HEK293T (cell line): ENCODE results near the gene TCFL5.

Experiments
- CTCF ChIA-PET: fragments of 350-600 bp; formaldehyde crosslinking; extraction: SDS; loops from one replicate; lab custom pipeline; 2021; ENCODE audit warnings: antibody characterized with exemption, inconsistent platforms; lab: Yijun Ruan, JAX
- POLR2A ChIA-PET: fragments of 350-600 bp; formaldehyde crosslinking; extraction: SDS; loops from one replicate; lab custom pipeline; 2020; ENCODE audit warnings: antibody characterized with exemption, inconsistent platforms; lab: Yijun Ruan, JAX
- DNase-seq: peaks from one replicate; pipeline ENCODE4 v3.0.0; 2012; ENCODE audit warnings: mixed read lengths; ENCODE audit errors: extremely low spot score
- ARNT ChIP-seq: fragments of 450-650 bp; IDR thresholded peaks from 2 replicates; pipeline ENCODE4 v1.6.1; 2017; ENCODE audit warnings: mild to moderate bottlenecking
- BHLHE40 ChIP-seq: fragments of 450-650 bp; IDR thresholded peaks from 2 replicates; pipeline ENCODE4 v1.6.1; 2016; ENCODE audit warnings: mild to moderate bottlenecking, moderate library complexity, borderline replicate concordance
- CTBP1 ChIP-seq: fragments of 450-650 bp; IDR thresholded peaks from 2 replicates; pipeline ENCODE4 v1.6.1; 2016; ENCODE audit warnings: borderline replicate concordance
- ELF4 ChIP-seq: fragments of 450-650 bp; IDR thresholded peaks from 2 replicates; pipeline ENCODE4 v1.6.1; 2017; ENCODE audit warnings: antibody characterized with exemption
- FOXA1 ChIP-seq: fragments of 450-650 bp; IDR thresholded peaks from 2 replicates; pipeline ENCODE4 v1.6.1; 2016; ENCODE audit warnings: mild to moderate bottlenecking
- FOXK2 ChIP-seq: fragments of 450-650 bp; IDR thresholded peaks from 2 replicates; pipeline ENCODE4 v1.6.1; 2016; ENCODE audit warnings: mild to moderate bottlenecking
- FOXM1 ChIP-seq: fragments of 450-650 bp; IDR thresholded peaks from 2 replicates; pipeline ENCODE4 v1.6.1; 2017; ENCODE audit warnings: mild to moderate bottlenecking, borderline replicate concordance
- HDGF ChIP-seq: fragments of 450-650 bp; IDR thresholded peaks from 2 replicates; pipeline ENCODE4 v1.6.1; 2017; ENCODE audit warnings: antibody characterized with exemption, borderline replicate concordance
- L3MBTL2 ChIP-seq: fragments of 450-650 bp; conservative IDR thresholded peaks from 2 replicates; pipeline ENCODE4 v1.6.1; 2016; ENCODE audit warnings: mild to moderate bottlenecking
- LEF1 ChIP-seq: fragments of 450-650 bp; IDR thresholded peaks from 2 replicates; pipeline ENCODE4 v1.6.1; 2017; ENCODE audit warnings: mild to moderate bottlenecking, borderline replicate concordance
- NFRKB ChIP-seq: fragments of 450-650 bp; IDR thresholded peaks from 2 replicates; pipeline ENCODE4 v1.6.1; 2016; ENCODE audit warnings: mild to moderate bottlenecking, moderate library complexity
- SP1 ChIP-seq: fragments of 450-650 bp; IDR thresholded peaks from 2 replicates; pipeline ENCODE4 v1.6.1; 2017
- SUZ12 ChIP-seq: fragments of 450-650 bp; IDR thresholded peaks from 2 replicates; pipeline ENCODE4 v1.6.1; 2016; ENCODE audit warnings: mild to moderate bottlenecking
- TARDBP ChIP-seq: fragments of 450-650 bp; IDR thresholded peaks from 2 replicates; pipeline ENCODE4 v1.6.1; 2016
- ZNF384 ChIP-seq: fragments of 450-650 bp; IDR thresholded peaks from 2 replicates; pipeline ENCODE4 v1.6.1; 2016
- TF ChIP-seq, protein P1 (sequence below): fragments of 450-650 bp; IDR thresholded peaks from 2 replicates; pipeline ENCODE4 v1.6.1; 2016

TCFL5 gene

DNA sequence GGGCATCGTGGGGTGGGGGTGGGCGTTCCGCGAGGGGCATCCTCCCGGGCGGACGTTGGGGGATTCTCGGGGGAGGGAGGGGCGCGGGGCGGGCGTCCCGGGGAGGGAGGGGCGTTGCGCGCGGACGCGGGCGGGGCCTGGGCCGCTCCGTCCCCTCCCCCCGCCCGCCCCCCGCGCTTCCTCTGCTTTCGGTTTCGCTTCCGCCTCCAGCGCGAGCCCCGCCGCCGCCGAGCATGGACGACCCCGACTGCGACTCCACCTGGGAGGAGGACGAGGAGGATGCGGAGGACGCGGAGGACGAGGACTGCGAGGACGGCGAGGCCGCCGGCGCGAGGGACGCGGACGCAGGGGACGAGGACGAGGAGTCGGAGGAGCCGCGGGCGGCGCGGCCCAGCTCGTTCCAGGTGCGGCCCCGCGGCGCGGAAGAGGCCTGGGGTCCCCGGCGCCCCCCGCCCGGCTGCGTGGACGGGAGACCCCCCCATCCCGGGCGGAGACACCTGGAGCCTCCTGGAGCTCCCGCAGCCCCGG is 56.9 kb downstream of the TCFL5 start, which contains the start of gene OGFR:
OGFR (plus strand) TSS at position 209 of the 528 bp plus-strand sequence; CDS start at position 234, 25 bp downstream.
- DNase-seq, result peak; percentile 68
- CTCF ChIA-PET, result no interaction called here
- TF ChIP-seq FOXA1 (no peak), ARNT (no peak)
- POLR2A ChIA-PET, result interaction anchor here (3.5 kb wide), 1 partner anchor 9 kb away, joined by 25 read pairs; the partner anchor contains the start of gene MRGBP

DNA sequence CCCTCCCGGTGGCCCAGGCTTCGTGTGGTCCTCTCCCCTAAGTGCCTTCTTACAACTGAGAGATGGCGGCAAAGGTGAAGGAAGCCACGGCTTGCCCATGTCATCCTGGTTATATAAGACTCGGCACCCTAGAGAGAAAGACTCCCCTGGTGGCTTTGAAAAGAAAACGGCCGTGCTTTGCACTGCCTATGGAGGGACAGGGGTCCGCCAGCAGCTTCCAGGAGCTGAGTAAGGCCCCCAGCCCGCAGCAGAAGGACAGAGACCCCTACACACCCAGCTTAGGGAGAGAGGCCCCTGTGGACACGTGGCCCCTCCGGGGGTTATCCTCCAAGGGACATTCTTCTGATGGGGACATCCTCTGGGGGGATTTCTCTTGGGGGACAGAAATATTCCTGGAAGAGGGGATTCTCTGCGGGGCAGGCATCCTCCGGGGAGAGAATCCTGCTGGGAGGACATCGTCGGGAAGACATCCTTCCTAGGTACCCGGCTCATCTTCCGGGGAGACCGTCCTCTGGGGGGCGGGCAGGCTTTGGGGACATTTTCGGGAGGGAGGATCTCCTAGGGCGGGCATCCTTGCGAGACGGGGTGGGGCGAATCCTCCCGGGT is 57.5 kb downstream of the TCFL5 start:
- POLR2A ChIA-PET, result interaction anchor here (3.5 kb wide), 1 partner anchor 9 kb away, joined by 25 read pairs; the partner anchor contains the start of gene MRGBP
- TF ChIP-seq ARNT (no peak), LEF1 (no peak), SP1 (no peak), NFRKB (no peak), HDGF (no peak), FOXK2 (no peak)
- DNase-seq, result no peak
- CTCF ChIA-PET, result interaction anchor here (0.6 kb wide), 1 partner anchor 18 kb away, joined by 4 read pairs; no protein-coding TSS in a partner anchor

DNA sequence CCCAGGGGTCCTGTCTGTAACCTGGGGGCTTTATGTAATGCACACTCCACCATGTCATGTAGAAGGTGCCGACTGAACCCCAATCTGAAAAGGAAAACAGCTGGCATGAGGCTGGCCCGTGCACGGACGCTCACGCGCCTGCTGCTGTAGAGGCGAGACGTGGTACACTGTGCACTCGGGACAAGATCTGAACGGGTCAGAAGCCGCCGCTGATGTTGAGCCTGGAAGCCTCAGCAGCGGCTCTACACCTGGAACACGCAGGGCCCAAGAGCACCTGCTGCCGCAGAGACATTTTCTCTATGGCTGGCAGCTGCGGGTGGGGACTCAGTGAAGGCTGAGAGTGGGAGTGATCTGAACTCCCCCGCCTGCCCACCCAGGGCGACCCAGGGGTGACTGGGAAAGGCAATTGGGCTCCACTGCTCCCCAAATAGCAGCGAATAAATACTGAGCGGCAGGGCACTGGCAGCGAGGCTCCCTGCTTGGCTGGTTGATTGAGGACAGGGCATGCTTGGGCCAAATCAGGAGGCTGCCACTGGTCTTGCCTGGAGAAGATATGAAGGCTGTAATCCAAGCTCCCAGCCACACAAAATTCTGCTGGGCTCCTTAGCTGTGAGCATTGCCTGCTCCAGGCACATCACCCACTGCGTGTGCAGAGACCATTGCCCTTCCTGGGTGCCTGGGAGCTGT is 59.5 kb downstream of the TCFL5 start:
- DNase-seq, result no peak
- no peak for TF ChIP-seq CTBP1
- no peak for TF ChIP-seq BHLHE40
- no peak for TF ChIP-seq FOXM1
- TF ChIP-seq, protein P1, sequence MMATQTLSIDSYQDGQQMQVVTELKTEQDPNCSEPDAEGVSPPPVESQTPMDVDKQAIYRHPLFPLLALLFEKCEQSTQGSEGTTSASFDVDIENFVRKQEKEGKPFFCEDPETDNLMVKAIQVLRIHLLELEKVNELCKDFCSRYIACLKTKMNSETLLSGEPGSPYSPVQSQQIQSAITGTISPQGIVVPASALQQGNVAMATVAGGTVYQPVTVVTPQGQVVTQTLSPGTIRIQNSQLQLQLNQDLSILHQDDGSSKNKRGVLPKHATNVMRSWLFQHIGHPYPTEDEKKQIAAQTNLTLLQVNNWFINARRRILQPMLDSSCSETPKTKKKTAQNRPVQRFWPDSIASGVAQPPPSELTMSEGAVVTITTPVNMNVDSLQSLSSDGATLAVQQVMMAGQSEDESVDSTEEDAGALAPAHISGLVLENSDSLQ, result no peak
- TF ChIP-seq LEF1, result no peak
- TF ChIP-seq NFRKB, result no peak
- TF ChIP-seq ZNF384, result no peak
- TF ChIP-seq HDGF, result no peak
- TF ChIP-seq L3MBTL2, result no peak
- TF ChIP-seq SUZ12, result no peak
- no peak for TF ChIP-seq FOXA1
- TF ChIP-seq SP1, result no peak
- ChIA-PET CTCF (no interaction called here), POLR2A (interaction anchor here (3.5 kb wide), 1 partner anchor 7 kb away, joined by 25 read pairs; the partner anchor contains the start of gene MRGBP)

DNA sequence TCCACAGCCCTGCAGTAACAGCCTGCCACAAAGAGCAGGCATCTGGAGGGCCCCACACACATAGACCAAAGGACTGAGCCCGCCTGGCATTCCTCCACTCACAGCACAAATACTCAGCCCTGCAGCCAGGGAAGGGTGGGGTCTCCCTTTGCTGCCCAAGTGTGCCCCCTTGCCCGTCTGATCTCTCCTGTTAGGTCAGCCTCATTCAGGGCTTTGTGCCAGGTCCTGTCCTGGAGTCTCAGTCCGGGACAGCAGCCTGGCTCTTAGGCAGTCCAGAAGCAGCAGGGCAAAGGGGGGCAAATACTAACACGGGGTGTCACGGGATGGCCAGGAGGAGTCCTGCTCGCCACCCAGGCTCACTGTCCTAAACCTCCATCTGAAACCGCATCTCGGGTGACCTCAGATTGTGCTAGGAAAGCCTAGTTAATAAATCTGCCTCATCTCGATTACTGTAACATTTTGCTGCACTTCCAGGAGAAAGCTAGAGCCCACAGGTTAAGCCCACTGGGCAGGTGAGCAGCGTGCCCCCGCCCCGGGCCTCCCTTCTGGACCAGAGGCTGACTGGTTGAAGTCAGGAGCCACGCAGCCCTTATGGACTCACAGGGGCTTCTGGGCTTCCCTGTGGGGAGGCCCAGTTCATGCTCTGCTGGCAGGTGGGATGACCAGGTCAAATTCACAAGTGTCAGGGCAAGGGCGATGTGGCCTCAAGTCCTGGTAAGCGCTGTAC is 60.2 kb downstream of the TCFL5 start:
- POLR2A ChIA-PET, result no interaction called here
- TF ChIP-seq ELF4 (no peak), SP1 (no peak), FOXK2 (no peak), BHLHE40 (no peak), ARNT (no peak), ZNF384 (no peak), CTBP1 (no peak), NFRKB (no peak), HDGF (no peak), TARDBP (no peak), FOXM1 (no peak)
- CTCF ChIA-PET, result no interaction called here
- no peak for DNase-seq

DNA sequence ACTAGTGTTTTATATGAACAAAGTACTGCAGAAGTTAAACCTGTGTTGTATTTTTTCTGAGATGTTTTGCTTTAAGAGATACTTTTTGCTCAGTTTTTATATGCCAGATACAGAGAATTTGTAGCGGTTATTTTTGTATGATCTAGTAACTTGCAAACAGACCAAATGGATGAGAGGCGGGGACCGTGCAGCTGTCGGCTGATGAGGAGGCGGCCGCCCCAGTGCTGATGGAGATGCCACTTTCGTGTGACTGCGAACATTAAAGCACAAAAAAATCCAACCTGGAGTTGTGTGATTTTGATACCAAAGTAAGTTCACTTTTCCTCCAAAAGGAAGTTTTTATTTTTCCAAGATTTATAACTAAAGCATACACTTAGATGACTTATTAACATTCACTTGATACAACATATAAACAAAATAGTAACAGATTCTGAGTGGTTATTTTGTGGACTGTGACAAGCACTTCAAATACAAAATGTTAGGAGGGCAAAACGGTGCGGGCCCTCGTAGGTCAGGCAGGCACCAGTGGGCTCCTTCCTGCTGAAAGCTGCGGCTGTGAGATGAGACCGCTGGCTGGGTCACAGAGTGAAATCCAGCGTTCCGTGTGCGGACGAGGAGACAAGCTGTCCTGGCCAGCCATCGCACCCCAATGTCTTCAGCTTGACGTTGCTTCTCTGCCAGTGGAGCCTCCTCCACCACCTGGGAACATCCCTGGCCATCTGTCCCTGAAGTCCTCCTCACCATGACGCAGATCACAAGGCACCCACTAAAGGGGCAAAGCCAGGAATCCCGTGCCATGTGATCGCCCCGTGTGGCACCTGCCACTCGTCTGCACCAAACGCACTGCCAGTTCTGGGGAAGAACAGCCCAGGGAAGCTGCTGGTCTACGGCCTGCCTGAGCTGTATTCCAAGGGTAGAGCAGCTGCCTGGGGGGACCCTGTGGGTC is 61.0 kb downstream of the TCFL5 start:
- no peak for TF ChIP-seq NFRKB
- TF ChIP-seq SP1, result no peak
- no peak for DNase-seq
- ChIA-PET CTCF (no interaction called here), POLR2A (interaction anchor here (1.3 kb wide), 1 partner anchor 14 kb away, joined by 3 read pairs; no protein-coding TSS in a partner anchor)

DNA sequence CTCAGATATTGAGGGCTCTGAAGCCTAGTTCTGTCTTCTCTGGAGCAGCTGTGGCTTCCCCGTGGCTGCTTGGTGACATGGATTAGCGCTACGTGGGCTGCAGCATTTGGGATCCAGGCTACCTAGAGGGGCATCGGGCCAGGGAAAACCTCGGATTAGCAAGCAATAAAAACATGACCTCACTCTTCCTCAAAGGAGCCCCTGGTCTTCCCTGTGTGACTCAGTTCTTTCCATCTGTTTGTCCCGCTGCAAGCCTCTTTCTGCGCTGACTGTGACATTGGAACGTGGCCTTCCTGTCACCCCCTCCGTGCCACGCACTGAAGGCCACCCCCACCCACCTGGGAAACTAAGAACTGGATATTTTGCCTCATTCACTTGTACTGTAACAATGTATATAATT is 61.7 kb downstream of the TCFL5 start:
- POLR2A ChIA-PET, result interaction anchor here (1.3 kb wide), 1 partner anchor 15 kb away, joined by 3 read pairs; no protein-coding TSS in a partner anchor
- CTCF ChIA-PET, result no interaction called here
- TF ChIP-seq CTBP1 (no peak), TARDBP (no peak)
- DNase-seq, result no peak

DNA sequence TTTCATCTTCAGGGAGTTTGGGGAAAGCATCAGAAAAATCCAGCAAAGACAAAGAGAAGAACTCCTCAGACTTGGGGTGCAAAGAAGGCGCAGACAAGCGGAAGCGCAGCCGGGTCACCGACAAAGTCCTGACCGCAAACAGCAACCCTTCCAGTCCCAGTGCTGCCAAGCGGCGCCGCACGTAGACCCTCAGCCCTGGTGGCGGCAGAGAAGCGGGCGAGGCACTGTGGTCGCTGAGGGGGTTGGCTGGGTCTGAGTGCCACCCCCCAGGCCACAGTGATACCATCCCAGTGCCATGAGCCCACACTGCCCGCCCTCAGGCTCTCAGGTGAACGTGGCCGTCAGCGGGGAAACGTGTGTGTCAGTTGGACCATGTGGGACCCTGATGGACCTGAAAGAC is 62.2 kb downstream of the TCFL5 start:
- ChIA-PET POLR2A (no interaction called here), CTCF (no interaction called here)
- no peak for TF ChIP-seq FOXA1
- no peak for TF ChIP-seq ZNF384
- TF ChIP-seq SUZ12, result no peak
- TF ChIP-seq CTBP1, result no peak
- no peak for TF ChIP-seq BHLHE40
- TF ChIP-seq LEF1, result no peak
- TF ChIP-seq SP1, result no peak
- TF ChIP-seq TARDBP, result no peak
- no peak for DNase-seq
